CD4-positive, alpha-beta T cell treated with Interferon alpha-2 for 1 hour (primary cell): ENCODE measurements around the gene ATP11B.

Source experiments
- DNase-seq, 2 donors: peaks; one replicate each; pipeline ENCODE4 v3.0.0-alpha.2; 2020 to 2022

ATP11B gene

DNA sequence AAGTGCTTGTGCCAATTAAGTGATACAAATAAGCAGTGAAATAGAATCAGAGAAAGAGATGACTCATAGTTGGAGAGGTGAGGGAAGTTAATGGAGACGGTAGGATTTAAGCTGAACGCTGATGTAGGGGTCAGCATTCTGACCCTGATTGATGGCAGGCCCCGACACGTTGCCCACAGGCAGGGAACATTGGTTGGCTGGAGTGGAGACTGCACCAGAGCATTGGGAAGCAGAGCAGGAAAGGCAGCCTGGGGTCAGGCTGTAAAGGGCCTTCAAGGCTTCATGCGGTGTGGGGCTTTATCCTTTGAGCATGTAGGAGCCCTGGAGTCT lies 118.4 kb downstream of the ATP11B start:
- no peak for DNase-seq

DNA sequence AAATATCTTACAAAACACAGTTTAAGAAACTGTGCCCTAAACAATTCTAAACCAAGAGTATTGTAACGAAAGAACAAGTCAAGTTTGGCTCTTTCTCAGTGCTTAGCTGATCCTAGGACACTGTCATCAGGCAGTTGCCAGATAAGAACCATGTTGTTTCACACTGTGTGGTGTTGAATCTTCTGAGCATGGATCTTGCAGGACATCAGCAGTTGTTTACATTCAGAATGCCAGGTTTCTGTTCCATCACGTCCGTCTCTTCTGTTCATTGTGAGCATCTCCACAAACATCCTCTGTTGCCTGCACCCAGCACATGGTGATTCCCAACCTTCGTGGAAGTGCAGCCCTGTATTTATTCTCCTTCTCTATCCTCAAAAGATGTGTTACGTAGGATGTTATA lies 119.2 kb downstream of the ATP11B start:
- DNase-seq = no peak

DNA sequence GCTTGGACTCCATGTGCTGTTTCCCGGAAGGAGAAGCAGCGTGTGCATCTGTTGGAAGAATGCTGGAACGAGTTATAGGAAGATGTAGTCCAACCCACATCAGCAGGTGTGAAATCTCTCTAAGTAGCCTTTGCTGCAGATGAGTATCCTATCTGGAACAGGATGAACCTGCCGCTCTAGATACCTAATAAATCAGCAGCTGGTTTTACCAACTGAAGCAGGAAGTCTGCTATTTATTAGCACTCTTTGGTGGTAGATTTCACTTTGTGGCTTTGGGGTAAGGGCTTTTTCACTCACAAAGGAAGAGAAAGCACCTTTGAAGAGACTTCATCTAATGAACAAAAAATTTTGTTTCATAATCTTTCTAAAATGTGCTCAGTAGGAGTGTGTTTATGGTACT lies 120.6 kb downstream of the ATP11B start:
- peak in 1 of 2 donors; percentile 58 for DNase-seq

DNA sequence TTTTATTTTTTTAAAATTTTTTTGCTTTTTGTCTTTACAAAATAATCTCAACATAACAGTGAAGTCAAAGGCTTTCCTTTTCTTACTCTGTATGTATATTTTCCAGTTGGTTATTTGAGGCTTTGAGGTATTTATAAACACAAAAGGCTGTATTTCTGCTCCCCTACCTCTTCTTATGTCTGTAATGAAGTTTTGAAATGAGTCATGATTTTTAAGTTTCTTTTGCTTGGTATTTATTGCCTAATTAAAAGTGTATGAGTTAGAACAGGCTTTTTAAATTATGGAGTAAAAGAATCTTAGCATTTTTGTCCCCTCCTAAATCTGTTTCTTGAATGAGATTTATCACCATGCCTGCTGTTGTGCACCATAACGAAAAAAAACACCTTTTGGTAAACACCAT lies 121.0 kb downstream of the ATP11B start:
- no peak for DNase-seq

DNA sequence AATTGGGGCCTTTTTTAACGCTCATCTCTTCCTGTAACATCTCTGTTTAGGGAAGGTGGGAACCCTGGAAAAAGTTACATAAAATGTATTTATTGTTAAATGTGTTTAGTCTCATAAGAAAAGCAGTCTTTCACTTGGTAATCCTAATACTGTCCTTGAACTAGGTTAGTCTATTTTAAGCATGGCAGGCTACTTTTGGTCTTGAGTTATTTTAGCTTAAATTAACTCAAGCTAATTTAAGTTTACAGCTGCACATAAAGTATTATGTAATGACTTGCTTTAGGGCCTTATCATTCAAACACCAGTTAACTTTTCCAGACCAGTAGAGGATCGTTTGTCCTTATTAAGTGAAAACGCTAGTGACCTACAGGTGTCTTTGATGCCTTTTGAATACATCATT lies 123.8 kb downstream of the ATP11B start:
- DNase-seq = no peak

DNA sequence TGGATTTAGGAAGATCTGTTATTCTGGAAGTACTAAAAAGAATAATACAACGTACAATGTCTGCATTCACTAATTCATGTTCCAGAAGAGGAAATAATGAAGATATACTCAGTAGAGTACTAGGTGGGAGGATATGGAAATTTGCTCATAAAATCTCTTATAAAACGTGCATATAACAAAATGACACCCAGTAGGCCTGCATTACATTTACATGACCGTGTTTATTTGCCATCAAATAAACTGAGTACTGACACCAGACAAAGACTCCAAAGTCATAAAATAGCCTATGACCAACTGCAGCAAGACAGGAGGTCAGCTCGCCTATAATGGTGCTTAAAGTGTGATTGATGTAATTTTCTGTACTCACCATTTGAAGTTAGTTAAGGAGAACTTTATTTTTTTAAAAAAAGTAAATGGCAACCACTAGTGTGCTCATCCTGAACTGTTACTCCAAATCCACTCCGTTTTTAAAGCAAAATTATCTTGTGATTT lies 126.6 kb downstream of the ATP11B start:
- DNase-seq = no peak

DNA sequence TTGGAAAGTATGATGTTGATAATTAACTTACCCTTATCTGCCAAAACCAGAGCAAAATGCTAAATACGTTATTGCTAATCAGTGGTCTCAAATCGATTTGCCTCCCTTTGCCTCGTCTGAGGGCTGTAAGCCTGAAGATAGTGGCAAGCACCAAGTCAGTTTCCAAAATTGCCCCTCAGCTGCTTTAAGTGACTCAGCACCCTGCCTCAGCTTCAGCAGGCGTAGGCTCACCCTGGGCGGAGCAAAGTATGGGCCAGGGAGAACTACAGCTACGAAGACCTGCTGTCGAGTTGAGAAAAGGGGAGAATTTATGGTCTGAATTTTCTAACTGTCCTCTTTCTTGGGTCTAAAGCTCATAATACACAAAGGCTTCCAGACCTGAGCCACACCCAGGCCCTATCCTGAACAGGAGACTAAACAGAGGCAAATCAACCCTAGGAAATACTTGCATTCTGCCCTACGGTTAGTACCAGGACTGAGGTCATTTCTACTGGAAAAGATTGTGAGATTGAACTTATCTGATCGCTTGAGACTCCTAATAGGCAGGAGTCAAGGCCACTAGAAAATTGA lies 127.3 kb downstream of the ATP11B start:
- no peak for DNase-seq

DNA sequence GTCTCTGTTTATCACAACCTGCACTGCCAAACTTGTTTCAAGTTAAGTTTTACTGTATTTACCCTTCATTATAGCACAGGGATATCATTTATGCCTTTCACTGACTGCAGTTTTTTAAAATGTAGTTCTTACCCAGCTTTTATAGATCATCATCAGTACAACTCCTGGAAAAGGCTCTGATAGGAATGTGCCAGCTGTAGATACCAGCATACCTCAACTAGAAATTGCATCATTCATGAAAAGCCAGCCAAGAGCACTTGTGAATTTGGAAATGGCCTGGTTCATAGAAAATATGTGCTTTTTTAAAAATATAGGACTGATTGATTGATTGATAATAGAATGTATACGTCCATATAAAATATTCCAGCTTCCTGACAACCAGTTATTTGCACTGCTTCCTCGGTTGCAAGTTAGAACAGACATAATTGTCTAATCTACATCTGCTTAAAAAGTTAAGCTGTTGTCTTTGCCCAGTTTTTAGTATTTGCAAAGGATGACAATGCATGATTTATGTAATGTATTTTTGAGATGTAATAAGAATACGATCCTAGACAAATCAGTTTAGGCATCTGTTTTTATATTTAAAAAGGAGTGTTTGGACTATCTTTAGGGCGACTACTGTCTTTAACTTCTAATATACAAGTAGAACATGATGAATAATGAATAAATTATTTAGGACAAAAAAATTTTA lies 128.5 kb downstream of the ATP11B start:
- DNase-seq = no peak

DNA sequence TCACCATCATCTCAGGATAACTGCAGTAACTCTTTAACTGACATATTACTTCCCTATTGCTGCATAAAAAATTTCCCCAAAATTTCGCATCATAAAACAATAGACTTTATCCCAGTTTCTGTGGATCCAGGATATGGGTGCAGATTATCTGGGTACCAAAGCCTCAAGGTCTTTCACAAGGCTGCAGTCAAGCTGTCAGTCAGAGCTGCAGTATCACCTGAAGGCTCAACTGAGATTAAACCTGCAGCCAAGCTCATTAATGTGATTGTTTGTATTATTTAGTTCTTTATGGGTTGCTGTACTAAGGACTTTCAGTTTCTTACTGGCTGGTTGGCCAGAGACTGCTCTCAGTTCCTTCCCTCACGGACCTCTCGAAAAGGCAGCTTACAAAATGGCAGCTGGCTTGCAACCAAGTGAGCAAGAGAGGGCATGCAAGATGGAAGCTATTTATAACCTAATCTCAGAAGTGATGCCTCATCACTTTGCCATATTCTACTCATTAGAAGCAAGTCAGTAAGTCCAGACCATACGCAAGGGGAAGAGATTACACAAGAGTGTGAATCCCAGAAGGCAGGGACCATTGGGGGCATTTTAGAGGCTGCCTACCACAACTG lies 132.1 kb downstream of the ATP11B start:
- DNase-seq = no peak

DNA sequence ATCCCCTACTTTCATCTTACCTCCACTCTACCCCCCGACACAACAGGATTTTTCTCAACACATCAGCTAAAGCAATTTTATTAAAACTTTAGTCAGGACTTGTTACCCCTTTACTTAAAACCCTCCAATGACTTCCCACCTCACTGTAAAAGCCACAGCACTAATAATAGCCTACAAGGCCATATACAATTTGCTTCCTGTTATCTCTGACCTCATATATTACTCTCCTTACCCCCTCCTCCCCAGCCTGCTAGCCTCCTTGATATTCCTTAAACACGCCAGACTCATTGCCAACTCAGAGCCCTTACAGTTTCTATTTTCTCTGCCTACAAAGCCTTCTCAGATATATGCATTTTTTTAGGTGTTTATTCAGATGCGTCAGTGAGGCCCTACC lies 132.6 kb downstream of the ATP11B start:
- no peak for DNase-seq

DNA sequence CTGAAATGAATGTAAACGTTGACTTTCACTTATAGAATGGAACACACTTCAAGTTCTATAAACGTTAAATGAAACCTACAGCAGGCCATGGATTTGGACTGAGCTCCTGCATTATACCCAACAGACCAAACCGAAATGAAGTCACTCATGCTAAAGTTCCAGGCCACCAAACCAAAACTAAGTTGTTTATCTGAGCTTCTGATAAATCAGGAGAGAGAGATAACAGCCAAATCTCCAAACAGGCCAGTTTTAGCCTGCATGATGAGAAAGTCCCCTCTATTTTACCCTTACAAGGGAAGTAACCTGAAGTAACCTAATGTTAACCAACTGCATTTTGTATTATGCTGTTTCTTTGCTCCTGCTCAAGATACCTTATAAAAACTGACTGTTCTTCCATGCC lies 142.5 kb downstream of the ATP11B start:
- no peak for DNase-seq

DNA sequence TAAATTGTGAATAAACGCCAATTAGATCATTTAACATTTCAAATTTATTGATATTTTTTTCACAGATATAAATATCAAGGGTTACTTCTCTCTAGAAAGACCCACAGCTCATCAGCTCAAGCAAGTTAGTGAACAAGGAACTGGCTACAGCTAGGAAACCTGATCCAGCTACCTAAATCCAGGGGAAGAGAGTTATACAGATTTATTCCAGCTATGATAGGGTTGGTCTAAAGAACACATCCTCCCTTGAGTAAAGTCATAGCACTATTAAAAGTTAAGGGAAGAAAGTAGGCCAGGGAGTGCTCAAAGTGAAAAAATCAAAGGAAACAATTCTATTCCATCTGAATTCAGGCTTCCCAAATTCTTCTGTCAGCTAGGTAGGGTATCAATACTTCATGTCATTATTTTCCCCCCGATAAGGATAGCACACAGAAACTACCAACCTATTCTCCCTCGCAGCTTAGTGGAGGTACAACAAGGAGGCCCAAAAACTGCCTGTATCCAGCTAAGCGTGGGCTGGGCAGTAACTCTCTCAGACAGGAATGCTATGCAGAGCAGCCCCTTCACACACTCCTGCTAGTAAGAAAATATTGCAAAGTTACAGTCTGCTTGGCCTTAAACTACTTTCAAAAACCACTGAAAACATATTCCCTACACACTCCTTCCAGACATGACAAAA lies 143.1 kb downstream of the ATP11B start:
- no peak for DNase-seq

DNA sequence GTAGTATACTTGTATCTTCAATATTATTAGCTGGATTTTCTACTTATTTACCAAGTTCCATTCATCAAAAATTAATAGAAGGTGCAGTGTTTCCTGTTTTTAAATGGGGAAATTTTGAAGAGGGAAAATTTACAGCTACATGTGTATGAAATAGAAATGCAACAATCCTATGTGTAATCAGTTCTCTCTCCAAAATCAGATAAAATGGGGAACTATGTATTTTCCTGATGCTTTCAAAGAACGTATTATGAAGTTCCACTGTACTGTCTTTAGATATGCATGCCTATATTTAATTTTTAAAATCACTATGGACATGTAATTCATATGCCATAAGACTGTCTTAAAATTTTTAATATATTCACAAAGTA lies 143.6 kb downstream of the ATP11B start:
- DNase-seq = no peak

DNA sequence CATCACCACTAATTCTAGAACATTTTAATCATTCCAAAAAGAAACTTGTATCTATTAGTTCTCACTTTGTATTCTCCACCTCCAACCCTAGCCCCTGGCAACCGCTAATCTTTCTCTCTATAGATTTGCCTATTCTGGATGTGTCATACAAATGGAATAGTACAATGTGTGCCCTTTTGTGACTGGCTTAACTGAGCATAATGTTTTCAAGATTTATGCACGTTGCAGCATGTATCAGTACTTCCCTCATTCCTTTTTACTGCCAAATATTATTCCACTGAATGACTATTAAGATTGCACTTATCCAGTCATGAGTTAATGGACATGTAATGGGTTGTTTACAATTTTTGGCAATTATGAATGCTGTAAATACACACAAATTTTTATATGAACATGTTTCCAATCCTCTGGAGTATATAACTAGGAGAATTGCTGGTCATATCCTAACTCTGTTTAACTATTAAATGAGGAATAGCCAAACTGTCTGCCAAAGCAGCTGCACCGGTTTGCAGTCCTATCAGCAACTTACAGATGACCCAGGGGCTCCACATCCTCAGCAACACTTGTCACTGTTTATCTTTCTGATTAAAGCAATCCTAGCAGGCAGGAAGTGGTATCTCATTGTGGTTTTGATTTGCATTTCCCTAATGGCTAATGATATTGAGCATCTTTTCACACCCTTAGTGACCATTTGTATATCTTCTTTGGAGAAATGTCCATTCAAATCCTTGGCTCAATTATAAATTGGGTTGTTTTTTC lies 144.2 kb downstream of the ATP11B start:
- DNase-seq = peak in 1 of 2 donors; percentile 11

DNA sequence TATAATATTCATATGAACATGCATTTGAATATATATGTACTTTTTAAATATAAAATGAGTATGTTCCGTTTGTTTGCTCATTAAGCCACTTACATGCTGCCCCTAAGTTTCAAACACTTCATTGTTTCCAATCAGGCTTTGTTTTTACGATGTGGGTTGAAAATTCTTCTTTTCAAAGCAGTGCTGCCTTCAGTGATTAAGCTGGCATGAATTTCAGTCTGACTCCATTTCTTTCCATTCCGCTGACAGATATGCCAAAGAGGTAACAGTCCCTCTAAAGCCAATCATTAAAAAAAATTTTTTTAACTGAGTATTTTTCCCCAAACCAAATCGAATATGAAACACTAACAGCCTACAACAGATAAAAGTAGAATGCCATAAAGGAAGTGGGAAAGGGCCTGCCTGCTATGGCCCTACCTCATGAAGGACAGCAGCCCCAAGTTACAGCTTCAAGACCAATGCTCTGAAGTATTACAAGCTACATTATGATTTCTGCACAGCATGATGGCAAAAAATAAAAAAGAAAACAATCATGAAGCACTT lies 147.0 kb downstream of the ATP11B start:
- DNase-seq = no peak

DNA sequence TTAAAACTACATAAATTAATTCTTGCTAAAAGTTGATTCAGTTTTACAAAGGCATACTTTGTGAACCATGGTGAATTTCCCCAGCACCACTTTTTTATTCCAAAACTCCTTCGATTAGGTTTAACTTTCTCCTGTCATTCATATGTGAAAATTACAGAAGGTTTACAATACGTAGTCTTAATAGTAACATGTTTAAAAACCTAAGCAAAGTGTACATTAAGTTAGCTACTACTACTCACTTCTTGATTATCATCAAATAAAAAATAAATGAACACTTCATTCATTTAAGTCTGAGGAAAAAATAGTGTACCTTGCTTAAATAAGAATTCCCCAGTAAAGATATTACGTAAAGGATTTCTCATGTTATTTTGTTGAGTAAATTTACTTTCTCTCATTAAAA lies 148.4 kb downstream of the ATP11B start:
- DNase-seq = no peak

DNA sequence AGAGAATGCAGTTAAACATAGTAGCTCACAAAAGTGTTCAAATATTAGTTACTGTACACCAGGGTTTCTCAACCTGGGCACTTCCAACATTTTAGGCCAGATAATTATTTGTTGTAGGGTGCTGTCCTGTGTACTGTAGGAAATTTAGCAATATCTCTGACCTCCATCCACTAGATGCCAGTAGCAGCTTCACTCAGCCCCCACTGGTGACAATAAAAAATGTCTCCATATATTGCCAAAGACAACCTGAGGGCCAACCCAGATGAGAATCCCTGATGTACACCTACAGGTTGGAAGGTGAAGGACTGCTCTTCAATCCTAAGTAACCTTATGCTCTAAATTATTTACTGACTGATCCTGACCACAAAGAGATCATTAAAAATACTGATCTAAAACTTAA lies 154.6 kb downstream of the ATP11B start:
- DNase-seq = peak in 1 of 2 donors; percentile 14

DNA sequence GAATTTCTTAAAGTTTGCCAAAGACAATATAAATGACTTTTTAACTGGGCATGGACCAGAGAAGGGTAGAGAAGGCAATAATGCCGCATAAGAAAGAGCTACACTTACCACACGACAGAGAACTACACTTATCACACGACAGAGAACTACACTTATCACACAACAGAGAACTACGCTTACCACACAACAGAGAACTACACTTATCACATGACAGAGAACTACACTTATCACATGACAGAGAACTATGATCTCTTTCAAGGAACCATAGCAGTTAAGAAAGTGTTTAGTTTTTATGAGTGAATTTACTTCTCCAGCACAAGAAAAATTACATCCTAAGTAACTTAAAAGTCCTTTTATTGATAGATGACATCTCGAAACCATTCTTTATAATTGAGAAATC lies 155.0 kb downstream of the ATP11B start:
- DNase-seq = no peak

DNA sequence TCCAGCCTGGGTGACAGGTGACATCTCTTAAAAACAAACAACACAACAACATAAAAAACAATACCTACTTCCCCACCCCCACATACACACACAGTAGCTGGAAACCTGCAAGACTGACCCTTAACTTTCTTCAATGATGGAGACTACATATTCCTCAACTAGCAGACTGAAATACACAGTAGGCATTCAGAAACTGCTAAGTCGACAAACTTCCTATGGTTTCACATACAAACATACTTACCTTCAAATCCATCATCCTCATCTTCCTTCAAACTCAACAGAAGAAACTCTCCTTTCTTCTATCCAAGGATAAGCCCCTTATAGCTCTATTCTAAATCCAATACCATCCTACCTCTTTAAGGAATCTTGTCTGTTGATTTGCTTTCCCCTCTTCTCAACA lies 156.4 kb downstream of the ATP11B start:
- no peak for DNase-seq

DNA sequence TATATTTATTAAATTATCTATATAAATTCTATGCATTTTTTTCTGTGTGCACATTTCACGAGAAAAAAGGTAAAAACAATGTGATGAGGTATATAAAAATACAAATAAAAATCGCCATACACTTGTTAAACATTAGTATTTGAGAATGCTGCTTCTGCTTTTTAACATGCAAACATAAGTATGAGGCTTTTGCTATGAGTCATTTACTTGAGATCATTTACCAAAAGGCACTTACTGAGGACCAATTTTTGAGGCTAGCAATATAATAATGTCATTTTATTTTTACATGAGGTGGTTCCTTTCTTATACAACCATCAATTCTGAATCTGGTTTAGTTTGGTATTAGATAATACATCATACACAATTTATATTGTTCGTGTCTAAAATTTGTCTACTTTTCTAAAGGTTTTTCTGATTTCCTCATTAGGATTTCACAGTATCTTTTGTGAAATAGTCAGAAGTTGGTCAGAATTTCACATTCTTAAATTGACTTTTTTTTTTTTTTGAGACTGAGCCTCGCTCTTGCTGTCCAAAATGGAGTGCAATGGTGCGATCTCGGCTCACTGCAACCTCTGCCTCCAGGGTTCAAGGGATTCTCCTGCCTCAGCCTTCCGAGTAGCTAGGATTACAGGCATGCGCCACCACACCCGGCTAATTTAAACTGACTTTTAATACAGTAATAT lies 161.4 kb downstream of the ATP11B start:
- DNase-seq = no peak

DNA sequence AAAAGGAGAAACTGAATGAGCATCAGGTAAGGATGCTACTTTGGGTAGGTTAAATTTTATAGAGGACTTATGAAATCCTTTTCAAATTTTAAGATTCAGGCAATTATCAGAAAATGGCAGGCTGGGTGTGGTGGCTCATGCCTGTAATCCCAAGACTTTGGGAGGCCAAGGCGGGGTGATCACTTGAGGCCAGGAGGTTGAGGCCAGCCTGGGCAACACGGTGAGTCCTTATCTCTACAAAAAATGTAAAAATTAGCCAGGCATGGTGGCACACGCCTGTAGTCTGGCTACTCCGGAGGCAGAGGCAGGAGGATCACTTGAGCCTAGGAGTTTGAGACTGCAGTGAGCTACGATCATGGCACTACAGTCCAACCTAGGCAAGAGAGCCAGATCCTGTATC lies 163.9 kb downstream of the ATP11B start:
- DNase-seq = no peak

DNA sequence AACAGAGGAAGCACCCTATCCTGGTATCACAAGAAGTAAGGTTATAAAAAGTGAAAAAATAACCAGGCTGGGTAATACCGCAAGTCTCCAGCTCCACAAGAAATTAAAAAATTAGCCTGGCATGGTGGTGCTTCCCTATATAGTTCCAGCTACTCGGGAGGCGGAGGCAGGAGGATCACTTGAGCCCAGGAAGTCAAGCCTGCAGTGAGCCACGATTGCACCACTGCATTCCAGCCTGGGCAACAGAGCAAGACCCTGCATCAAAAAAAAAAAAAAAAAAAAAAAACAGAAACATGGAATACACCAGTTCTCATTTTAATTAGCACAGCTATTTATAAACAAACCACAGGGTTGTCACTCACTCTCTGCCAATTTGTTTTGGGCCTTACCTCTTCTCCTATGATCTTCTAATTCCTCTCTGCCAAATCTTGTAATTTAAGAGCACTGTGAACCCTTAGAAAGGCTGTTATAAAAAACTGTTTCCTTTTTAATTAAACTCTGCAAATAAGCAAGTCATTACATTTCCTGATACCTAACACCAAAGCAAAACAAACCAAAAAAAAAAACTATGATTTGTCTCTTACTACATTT lies 164.5 kb downstream of the ATP11B start:
- DNase-seq = no peak
